IPS-18a (cell line): ENCODE results near the gene NPBWR2.
A peak's percentile ranks its signal among the peaks of the same experiment; 100 is the strongest.

Experiments used
- H3K27ac ChIP-seq: one replicate; pipeline ENCODE4 v1.5.1; 2013; ENCODE audit warnings: low read length
- H3K27me3 ChIP-seq: one replicate; pipeline ENCODE4 v1.6.1; 2013; ENCODE audit warnings: mild to moderate bottlenecking, low read length; ENCODE audit not compliant: control insufficient read depth, insufficient read depth
- H3K36me3 ChIP-seq: one replicate; pipeline ENCODE4 v1.6.1; 2013; ENCODE audit warnings: low read depth, low read length; ENCODE audit not compliant: control insufficient read depth
- H3K4me1 ChIP-seq: one replicate; pipeline ENCODE4 v1.6.1; 2013; ENCODE audit warnings: low read depth, low read length; ENCODE audit not compliant: control insufficient read depth
- H3K4me3 ChIP-seq: one replicate; pipeline ENCODE4 v1.5.1; 2013; ENCODE audit warnings: low read length
- H3K9ac ChIP-seq: one replicate; pipeline ENCODE4 v1.6.1; 2013; ENCODE audit warnings: mild to moderate bottlenecking, low read length, moderate library complexity
- H3K9me3 ChIP-seq: one replicate; pipeline ENCODE4 v1.6.1; 2013; ENCODE audit warnings: low read depth, low read length; ENCODE audit not compliant: control insufficient read depth

Gene NPBWR2

DNA sequence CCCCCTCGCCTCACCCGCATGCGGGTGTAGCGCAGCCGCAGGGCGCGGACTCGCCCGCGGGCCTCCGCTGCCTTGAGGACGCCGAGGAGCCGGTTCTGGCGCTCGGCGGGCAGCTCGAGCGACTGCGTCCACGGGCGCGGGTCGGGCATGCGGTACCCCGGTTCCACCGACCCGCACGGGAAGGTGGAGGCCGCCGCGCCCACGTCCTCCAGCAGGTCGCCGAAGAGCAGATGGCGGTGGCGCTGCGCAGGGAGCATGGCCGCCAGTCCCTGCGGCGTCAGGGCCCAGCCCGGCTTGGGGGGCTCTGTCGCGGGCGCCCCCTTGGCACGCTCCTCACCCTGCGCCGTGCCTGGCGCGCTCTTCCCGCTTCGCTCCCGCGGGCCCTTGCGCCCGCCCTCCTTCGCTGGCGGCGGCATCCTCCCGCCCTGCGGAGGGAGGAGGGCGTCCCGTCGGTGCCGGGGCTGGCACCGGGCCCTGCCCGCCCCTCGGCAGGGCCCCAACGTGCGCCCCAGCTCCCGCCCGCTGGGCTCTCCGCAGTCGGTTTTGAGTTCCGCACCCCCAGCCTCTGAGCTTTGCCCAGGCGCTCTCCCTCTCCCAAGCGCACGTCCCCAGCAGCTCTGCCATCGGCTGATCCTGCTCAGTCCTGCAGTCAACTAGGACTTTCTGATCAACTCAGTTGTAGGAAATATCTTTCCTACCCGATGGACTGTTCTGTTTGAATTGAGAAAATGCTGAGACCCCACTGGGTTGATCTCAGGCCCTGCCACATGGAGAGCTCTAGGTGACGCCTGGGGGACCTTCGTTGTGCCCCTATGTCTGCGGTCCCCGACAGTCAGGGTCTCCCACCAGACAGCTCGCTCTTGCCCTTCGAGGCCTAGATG is 23.3 kb downstream of the NPBWR2 start, which contains the start of gene LKAAEAR1:
LKAAEAR1 (minus strand) TSS at position 595 of the 881 bp plus-strand sequence; CDS start at position 416, 179 bp downstream.
- H3K9ac ChIP-seq = peak within 1 kb of the TSS; percentile 39
- no peaks in the 10 kb centered on the region for H3K36me3 ChIP-seq
- H3K4me3 ChIP-seq = peak within 1 kb of the TSS; percentile 51
- no peak within 1 kb of the TSS for H3K27ac ChIP-seq
- H3K9me3 ChIP-seq = no peaks in the 10 kb centered on the region
- peaks cover 60% of the 10 kb centered on the region for H3K27me3 ChIP-seq
- peaks cover 7% of the 10 kb centered on the region for H3K4me1 ChIP-seq

DNA sequence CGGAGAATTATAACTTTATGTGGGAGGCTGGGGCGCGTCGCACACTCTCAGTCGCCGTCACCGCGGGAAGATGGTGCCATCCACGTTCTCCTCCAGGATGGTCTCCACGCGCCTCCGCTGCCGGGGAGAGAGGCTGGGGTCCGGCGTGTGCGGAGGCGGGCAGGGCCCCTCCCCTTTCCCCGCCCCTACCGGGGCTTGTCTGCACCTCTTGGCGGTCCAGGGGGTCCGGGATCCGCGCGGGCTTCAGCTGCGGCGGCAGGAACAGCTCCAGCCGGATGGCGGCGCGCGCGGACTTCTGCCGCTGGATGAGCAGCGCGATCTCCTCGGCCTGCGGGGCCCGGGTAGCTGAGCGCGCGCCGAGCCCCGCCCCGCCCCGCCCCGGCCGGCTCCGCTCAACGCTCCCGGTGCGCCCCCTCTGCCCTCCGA is 24.0 kb downstream of the NPBWR2 start:
- Histone ChIP-seq H3K4me3 (peak overlapping the region; percentile 51), H3K36me3 (no peaks in the 10 kb centered on the region), H3K9ac (no peak overlapping the region), H3K9me3 (no peaks in the 10 kb centered on the region), H3K4me1 (peaks cover 13% of the 10 kb centered on the region), H3K27me3 (peaks cover 60% of the 10 kb centered on the region), H3K27ac (no peak overlapping the region)

- Histone ChIP-seq H3K27me3 (peaks cover 60% of the 10 kb centered on the region), H3K36me3 (no peaks in the 10 kb centered on the region), H3K4me1 (peaks cover 13% of the 10 kb centered on the region), H3K4me3 (peak overlapping the region; percentile 47), H3K9me3 (no peaks in the 10 kb centered on the region), H3K9ac (no peak overlapping the region), H3K27ac (no peak overlapping the region)
Measured at GRCh38 chr20:64082820-64083377, 24.5 kb downstream of the NPBWR2 start.

DNA sequence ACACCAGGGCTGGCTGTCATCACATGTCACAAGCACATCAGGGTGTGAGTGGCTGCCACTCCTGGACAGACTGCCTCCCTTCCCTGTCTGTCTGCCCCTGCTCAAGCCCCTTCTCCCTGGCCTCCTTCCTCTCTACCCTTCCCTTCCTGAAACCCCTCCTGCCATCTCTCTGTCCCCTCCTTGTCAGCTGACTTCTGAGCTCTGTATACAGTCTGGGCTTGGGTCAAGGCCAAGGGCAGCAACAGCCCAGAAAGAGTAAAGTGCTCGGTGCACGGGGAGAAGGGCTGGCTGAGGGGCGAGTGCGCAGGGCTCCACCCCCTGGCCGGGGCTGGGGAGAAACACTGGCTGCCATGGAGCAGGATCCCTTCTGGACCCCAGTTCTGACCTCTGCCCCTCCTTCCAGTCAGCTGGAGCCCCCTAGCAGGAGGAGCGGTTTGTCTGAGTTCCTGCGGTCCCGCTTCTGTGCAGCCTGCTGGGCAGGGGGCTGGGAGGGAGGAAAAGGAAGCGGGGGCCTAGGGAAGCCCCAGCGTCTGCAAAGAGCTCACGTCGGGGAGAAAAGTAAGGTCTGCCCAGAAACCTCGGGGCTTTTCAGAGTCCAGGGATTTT is 25.1 kb downstream of the NPBWR2 start:
- Histone ChIP-seq H3K4me3 (no peak overlapping the region), H3K4me1 (peaks cover 13% of the 10 kb centered on the region), H3K36me3 (no peaks in the 10 kb centered on the region), H3K9ac (no peak overlapping the region), H3K9me3 (no peaks in the 10 kb centered on the region), H3K27me3 (peaks cover 60% of the 10 kb centered on the region), H3K27ac (no peak overlapping the region)

- no peak overlapping the region for H3K4me3 ChIP-seq
- no peaks in the 10 kb centered on the region for H3K9me3 ChIP-seq
- no peak overlapping the region for H3K9ac ChIP-seq
- H3K36me3 ChIP-seq = no peaks in the 10 kb centered on the region
- H3K27ac ChIP-seq = no peak overlapping the region
- peaks cover 13% of the 10 kb centered on the region for H3K4me1 ChIP-seq
- peaks cover 60% of the 10 kb centered on the region for H3K27me3 ChIP-seq
Measured at GRCh38 chr20:64081624-64081964, 25.8 kb downstream of the NPBWR2 start.

- no peaks in the 10 kb centered on the region for H3K36me3 ChIP-seq
- peaks cover 58% of the 10 kb centered on the region for H3K27me3 ChIP-seq
- H3K9ac ChIP-seq = no peak overlapping the region
- H3K27ac ChIP-seq = no peak overlapping the region
- H3K9me3 ChIP-seq = no peaks in the 10 kb centered on the region
- peaks cover 13% of the 10 kb centered on the region for H3K4me1 ChIP-seq
- H3K4me3 ChIP-seq = no peak overlapping the region
Measured at GRCh38 chr20:64080813-64081623, 26.3 kb downstream of the NPBWR2 start.

DNA sequence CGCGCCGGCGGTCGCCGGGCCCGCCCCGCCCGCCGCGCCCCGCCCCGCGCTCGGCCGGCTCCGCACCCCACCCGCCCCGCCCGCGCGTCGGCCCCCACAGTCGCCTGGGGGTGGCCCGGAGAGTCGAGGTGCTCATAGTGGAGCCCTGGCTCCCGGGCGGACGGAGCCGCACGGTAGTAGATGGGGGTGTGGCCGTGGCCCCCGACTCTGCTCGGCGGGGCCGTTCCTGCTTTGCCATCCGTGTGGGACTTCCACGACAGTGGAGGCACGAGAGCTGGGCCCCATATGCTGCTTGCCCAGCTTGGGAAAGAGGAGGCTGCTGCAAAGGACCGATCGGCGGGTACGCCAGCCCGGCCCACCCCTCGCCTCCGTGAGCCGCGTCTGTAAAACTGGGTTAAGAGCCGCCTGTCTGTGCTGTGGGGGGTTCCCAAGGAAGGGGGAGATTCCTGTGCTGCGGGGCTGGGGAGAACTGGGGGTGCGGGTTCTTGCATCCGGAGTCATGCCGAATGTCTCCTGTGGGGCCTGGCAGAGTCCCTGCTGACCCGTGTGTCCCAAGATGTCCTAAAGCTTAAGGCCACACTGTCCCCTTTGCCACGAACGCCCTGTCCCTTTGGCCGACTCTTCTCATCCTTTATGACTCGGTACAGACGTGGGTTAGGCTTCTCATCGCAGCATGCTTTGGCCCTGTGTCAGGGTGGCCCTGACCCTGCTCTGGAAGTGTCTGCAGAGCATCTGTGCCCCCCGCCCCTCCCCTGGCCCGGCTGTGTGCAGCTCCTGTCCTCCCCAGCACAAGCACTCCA is 27.2 kb downstream of the NPBWR2 start, which contains the start of gene OPRL1:
OPRL1 (plus strand) TSS at position 70 of the 800 bp plus-strand sequence. CDS start 12,639 bp downstream, outside the sequence.
- no peaks in the 10 kb centered on the region for H3K36me3 ChIP-seq
- H3K4me3 ChIP-seq = peak within 1 kb of the TSS; percentile 66
- H3K27ac ChIP-seq = no peak within 1 kb of the TSS
- peaks cover 13% of the 10 kb centered on the region for H3K4me1 ChIP-seq
- H3K9me3 ChIP-seq = no peaks in the 10 kb centered on the region
- peaks cover 50% of the 10 kb centered on the region for H3K27me3 ChIP-seq
- peak within 1 kb of the TSS; percentile 53 for H3K9ac ChIP-seq

GRCh38 chr20:64079273-64080012 is 27.9 kb downstream of the NPBWR2 start, which contains the start of gene RGS19:
Gene RGS19, minus strand, starts transcription at chr20:64079518. Its CDS starts 2,632 bp downstream, at chr20:64076886.
- H3K27ac ChIP-seq = no peak within 1 kb of the TSS
- peak within 1 kb of the TSS; percentile 66 for H3K4me3 ChIP-seq
- H3K27me3 ChIP-seq = peaks cover 42% of the 10 kb centered on the region
- H3K36me3 ChIP-seq = no peaks in the 10 kb centered on the region
- H3K9me3 ChIP-seq = no peaks in the 10 kb centered on the region
- peaks cover 8% of the 10 kb centered on the region for H3K4me1 ChIP-seq
- peak within 1 kb of the TSS; percentile 53 for H3K9ac ChIP-seq

DNA sequence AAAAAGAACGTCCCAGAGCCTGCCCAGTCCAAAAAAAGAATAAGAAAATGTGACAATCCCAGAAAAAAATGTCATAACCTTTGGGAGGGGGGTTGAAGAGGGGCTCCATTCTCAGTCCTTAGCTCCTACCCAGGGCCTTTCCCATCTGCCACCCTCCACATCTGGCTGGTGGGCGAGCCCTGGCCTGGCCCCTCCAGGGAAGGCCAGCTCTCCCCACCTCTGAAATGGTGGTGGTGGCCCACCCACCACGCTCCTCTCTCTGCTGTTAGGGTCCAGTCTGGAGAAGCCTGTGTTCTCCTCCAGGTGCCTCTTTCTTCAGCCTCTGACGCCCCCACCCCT is 28.5 kb downstream of the NPBWR2 start:
- no peak overlapping the region for H3K27ac ChIP-seq
- peaks cover 6% of the 10 kb centered on the region for H3K4me1 ChIP-seq
- H3K9ac ChIP-seq = peak overlapping the region; percentile 53
- no peaks in the 10 kb centered on the region for H3K36me3 ChIP-seq
- H3K9me3 ChIP-seq = no peaks in the 10 kb centered on the region
- H3K27me3 ChIP-seq = peaks cover 37% of the 10 kb centered on the region
- H3K4me3 ChIP-seq = peak overlapping the region; percentile 66

GRCh38 chr20:64077876-64078551 is 29.4 kb downstream of the NPBWR2 start:
- H3K4me3 ChIP-seq = no peak overlapping the region
- H3K36me3 ChIP-seq = no peaks in the 10 kb centered on the region
- H3K9ac ChIP-seq = no peak overlapping the region
- H3K27me3 ChIP-seq = peaks cover 31% of the 10 kb centered on the region
- H3K9me3 ChIP-seq = no peaks in the 10 kb centered on the region
- H3K4me1 ChIP-seq = peaks cover 6% of the 10 kb centered on the region
- H3K27ac ChIP-seq = no peak overlapping the region
